ENCODE results near the gene PPIP5K1.

The PPIP5K1 gene

GRCh38 chr15:43487271-43487895 is 102.6 kb downstream of the PPIP5K1 start:
- no peak for DNase-seq

- no peak for DNase-seq
Observed at GRCh38 chr15:43484455-43484854, 105.6 kb downstream of the PPIP5K1 start.

All from DMS53 (cell line).